Heart left ventricle (tissue), 13 donors: ENCODE results near the gene MGMT.

Source experiments
- CTCF ChIP-seq, 12 donors: fragments of 200-600 bp; sonication (generic) in 4 of 12; IDR thresholded peaks; one replicate each; pipeline versions ENCODE4 v1.5.0 to v1.8.0; 2018 to 2022; ENCODE audit warnings: antibody characterized with exemption in 12 of 12, mild to moderate bottlenecking in 5 of 12
- POLR2A ChIP-seq, 2 donors: fragments of 450-650 bp; IDR thresholded peaks; one replicate each; pipeline ENCODE4 v1.6.1; 2017; ENCODE audit warnings: antibody characterized with exemption in 2 of 2, mild to moderate bottlenecking in 2 of 2, moderate library complexity in 2 of 2
- donor health status: ischemic (EF 13 %, LVEDD 7.1; RV severe dilation, severe dysfunction).
- donor health status: DM: no; HTN: yes; CAD: no.
- donor health status: DM: no; HTN: no; CAD: no.
- donor health status: ischemic (EF 25% LVEDD 6.9; RV normal size, moderate dysfunction).
- donor health status: ischemic (EF 25% LVEDD 5.7; RV mildly dilated, moderate dysfunction).
- donor health status: ischemic (EF 35%, LVEDD 5.7; RV mildly dilated, moderate dysfunction).
- donor health status: nonischemic (EF 11% LVEDD 7.7; RV severe dilation, severe dysfunction).
- donor health status: DM: yes; HTN: yes; CAD: no.
- donor health status: PGD.
- donor health status: ischemic (EF 29% LVEDD 5.4; RV normal size, mild dysfunction).
- donor health status: nonischemic (EF 23%, LVEDD 6.1; RV moderate dilation, normal function).

DNA sequence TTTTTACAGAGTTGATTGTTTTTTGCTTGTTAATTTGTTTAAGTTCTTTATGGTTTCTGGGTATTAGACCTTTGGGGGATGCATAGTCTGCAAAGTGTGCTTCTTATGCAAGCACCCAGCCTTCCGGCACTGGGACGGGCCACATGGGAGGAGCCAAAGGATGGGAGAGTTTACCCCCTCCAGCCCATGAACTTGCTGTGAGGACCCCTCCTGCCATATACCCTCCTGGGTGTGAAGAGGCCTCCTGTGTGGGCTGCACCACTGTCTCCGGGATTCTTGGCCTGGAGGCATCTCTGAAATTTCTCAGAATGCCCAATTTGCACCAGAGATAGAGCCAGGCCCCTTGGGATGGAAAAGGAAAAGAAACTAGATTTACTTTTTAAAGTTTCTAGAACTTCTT, 150.7 kb downstream of the MGMT start:
- no peak for TF ChIP-seq CTCF (IDR thresholded peaks at IDR 0.05)
- TF ChIP-seq POLR2A (IDR thresholded peaks at IDR 0.05), result no peak
